MM.1S (cell line): ENCODE measurements around the gene CST4.

Experiments
- DNase-seq: peaks from one replicate; pipeline ENCODE4 v3.0.0-alpha.2; 2015
- H2AFZ ChIP-seq: fragments of 300-600 bp; sonication (generic); 2 replicates; pipeline ENCODE4 v1.6.0; 2016; ENCODE audit warnings: antibody characterized with exemption, low read length
- H3F3A ChIP-seq: fragments of 300-600 bp; sonication (generic); 2 replicates; pipeline ENCODE4 v1.6.1; 2016; ENCODE audit warnings: mild to moderate bottlenecking, antibody characterized with exemption, low read length, moderate library complexity, mixed read lengths; ENCODE audit not compliant: insufficient read depth
- H3K27ac ChIP-seq: fragments of 300-600 bp; sonication (generic); 2 replicates; pipeline ENCODE4 v1.5.1; 2016; ENCODE audit warnings: mild to moderate bottlenecking, low read length
- H3K27me3 ChIP-seq: fragments of 300-600 bp; sonication (generic); replicated peaks from 2 replicates; pipeline ENCODE4 v1.6.0; 2016; ENCODE audit warnings: low read length; ENCODE audit not compliant: insufficient read depth
- H3K36me3 ChIP-seq: fragments of 300-600 bp; sonication (generic); replicated peaks from 2 replicates; pipeline ENCODE4 v1.6.1; 2016; ENCODE audit warnings: mild to moderate bottlenecking, low read length, mixed read lengths; ENCODE audit not compliant: insufficient read depth
- H3K4me1 ChIP-seq: fragments of 300-600 bp; sonication (generic); 2 replicates; pipeline ENCODE4 v1.6.1; 2016; ENCODE audit warnings: low read length, mixed read lengths
- H3K4me2 ChIP-seq: fragments of 300-600 bp; sonication (generic); 2 replicates; pipeline ENCODE4 v1.6.0; 2016; ENCODE audit warnings: low read depth, low read length
- H3K4me3 ChIP-seq: fragments of 300-600 bp; sonication (generic); 2 replicates; pipeline ENCODE4 v1.5.1; 2016; ENCODE audit warnings: low read length, mixed read lengths
- H3K79me2 ChIP-seq: fragments of 300-600 bp; sonication (generic); 2 replicates; pipeline ENCODE4 v1.6.1; 2016; ENCODE audit warnings: mixed run types, low read length, mixed read lengths
- H3K9ac ChIP-seq: fragments of 300-600 bp; sonication (generic); 2 replicates; pipeline ENCODE4 v1.6.1; 2016; ENCODE audit warnings: low read length, mixed read lengths
- H3K9me2 ChIP-seq: fragments of 300-600 bp; sonication (generic); replicated peaks from 2 replicates; pipeline ENCODE4 v1.6.1; 2016; ENCODE audit warnings: mild to moderate bottlenecking, low read length, mixed read lengths; ENCODE audit not compliant: insufficient read depth
- H3K9me3 ChIP-seq: fragments of 300-600 bp; sonication (generic); replicated peaks from 2 replicates; pipeline ENCODE4 v1.6.1; 2016; ENCODE audit warnings: mild to moderate bottlenecking, low read length, mixed read lengths; ENCODE audit not compliant: insufficient read depth
- H4K20me1 ChIP-seq: fragments of 300-600 bp; sonication (generic); 2 replicates; pipeline ENCODE4 v1.6.1; 2016; ENCODE audit warnings: mild to moderate bottlenecking, low read length, moderate library complexity, mixed read lengths; ENCODE audit not compliant: insufficient read depth
- EZH2 ChIP-seq: fragments of 300-600 bp; sonication (generic); optimal IDR thresholded peaks from 2 replicates; pipeline ENCODE3; 2017; ENCODE audit warnings: low read depth, mild to moderate bottlenecking, antibody characterized with exemption, low read length, mixed read lengths
- EZH2phosphoT487 ChIP-seq: fragments of 300-600 bp; sonication (generic); IDR thresholded peaks from 2 replicates; pipeline ENCODE4 v1.6.1; 2018; ENCODE audit warnings: antibody characterized with exemption, low read length
- TF ChIP-seq, protein P1 (sequence below): fragments of 300-600 bp; sonication (generic); IDR thresholded peaks from 2 replicates; pipeline ENCODE4 v1.5.1; 2016; ENCODE audit warnings: antibody characterized with exemption, low read length, mixed read lengths

The CST4 gene

DNA sequence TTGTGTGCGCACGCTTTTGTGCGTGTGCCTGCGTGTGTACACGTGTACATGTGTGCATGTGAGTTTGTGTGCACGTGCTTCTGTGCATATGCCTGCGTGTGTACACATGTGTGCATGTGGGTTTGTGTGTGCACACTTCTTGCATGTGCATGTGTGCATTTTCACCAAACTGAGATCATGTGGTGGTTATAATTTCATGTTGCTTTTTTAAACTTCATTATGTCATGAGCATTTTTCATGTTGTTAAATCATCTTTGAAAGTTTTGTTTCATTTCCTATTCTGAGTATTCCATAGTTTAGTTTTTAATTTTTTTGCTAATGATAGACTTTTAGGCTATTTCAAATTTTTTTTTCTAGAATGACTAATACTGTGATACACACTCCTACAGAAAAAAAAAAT is 44.7 kb downstream of the CST4 start:
- H3K4me3 ChIP-seq: no peak overlapping the region
- no peaks in the 10 kb centered on the region for H3K9me3 ChIP-seq
- no peaks in the 10 kb centered on the region for H3K79me2 ChIP-seq
- no peak overlapping the region for H3K9ac ChIP-seq
- H3K4me2 ChIP-seq: no peak overlapping the region
- no peak overlapping the region for H3K27ac ChIP-seq
- no peaks in the 10 kb centered on the region for H3K9me2 ChIP-seq
- no peaks in the 10 kb centered on the region for H4K20me1 ChIP-seq
- no peak for DNase-seq
- no peaks in the 10 kb centered on the region for H3F3A ChIP-seq
- H3K4me1 ChIP-seq: no peaks in the 10 kb centered on the region
- no peaks in the 10 kb centered on the region for H3K27me3 ChIP-seq
- TF ChIP-seq EZH2 (no peak), EZH2phosphoT487 (no peak)
- TF ChIP-seq, protein P1, sequence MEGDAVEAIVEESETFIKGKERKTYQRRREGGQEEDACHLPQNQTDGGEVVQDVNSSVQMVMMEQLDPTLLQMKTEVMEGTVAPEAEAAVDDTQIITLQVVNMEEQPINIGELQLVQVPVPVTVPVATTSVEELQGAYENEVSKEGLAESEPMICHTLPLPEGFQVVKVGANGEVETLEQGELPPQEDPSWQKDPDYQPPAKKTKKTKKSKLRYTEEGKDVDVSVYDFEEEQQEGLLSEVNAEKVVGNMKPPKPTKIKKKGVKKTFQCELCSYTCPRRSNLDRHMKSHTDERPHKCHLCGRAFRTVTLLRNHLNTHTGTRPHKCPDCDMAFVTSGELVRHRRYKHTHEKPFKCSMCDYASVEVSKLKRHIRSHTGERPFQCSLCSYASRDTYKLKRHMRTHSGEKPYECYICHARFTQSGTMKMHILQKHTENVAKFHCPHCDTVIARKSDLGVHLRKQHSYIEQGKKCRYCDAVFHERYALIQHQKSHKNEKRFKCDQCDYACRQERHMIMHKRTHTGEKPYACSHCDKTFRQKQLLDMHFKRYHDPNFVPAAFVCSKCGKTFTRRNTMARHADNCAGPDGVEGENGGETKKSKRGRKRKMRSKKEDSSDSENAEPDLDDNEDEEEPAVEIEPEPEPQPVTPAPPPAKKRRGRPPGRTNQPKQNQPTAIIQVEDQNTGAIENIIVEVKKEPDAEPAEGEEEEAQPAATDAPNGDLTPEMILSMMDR: no peak
- H3K36me3 ChIP-seq: no peaks in the 10 kb centered on the region
- no peak overlapping the region for H2AFZ ChIP-seq

- Histone ChIP-seq H3K79me2 (no peaks in the 10 kb centered on the region), H3K9ac (no peak overlapping the region)
Observed at GRCh38 chr20:23643659-23644058, 45.2 kb downstream of the CST4 start.

GRCh38 chr20:23641936-23642751 is 46.7 kb downstream of the CST4 start:
- no peaks in the 10 kb centered on the region for H3K27me3 ChIP-seq
- DNase-seq: no peak
- TF ChIP-seq EZH2 (no peak), EZH2phosphoT487 (no peak)
- TF ChIP-seq, protein P1: no peak
- no peak overlapping the region for H3K27ac ChIP-seq
- H3K4me2 ChIP-seq: no peak overlapping the region
- no peaks in the 10 kb centered on the region for H3K9me2 ChIP-seq
- no peaks in the 10 kb centered on the region for H3K9me3 ChIP-seq
- H3K79me2 ChIP-seq: no peaks in the 10 kb centered on the region
- no peak overlapping the region for H2AFZ ChIP-seq
- no peaks in the 10 kb centered on the region for H3K36me3 ChIP-seq
- no peak overlapping the region for H3K4me3 ChIP-seq
- no peaks in the 10 kb centered on the region for H4K20me1 ChIP-seq
- no peaks in the 10 kb centered on the region for H3K4me1 ChIP-seq
- H3K9ac ChIP-seq: no peak overlapping the region
- no peaks in the 10 kb centered on the region for H3F3A ChIP-seq

More at GRCh38 chr20:23643659-23644058, 45.2 kb downstream of the CST4 start:
- Histone ChIP-seq H3K4me3 (no peak overlapping the region), H3K27me3 (no peaks in the 10 kb centered on the region), H3K9me2 (no peaks in the 10 kb centered on the region), H3F3A (no peaks in the 10 kb centered on the region), H3K9me3 (no peaks in the 10 kb centered on the region), H3K27ac (no peak overlapping the region), H3K36me3 (no peaks in the 10 kb centered on the region), H3K4me2 (no peak overlapping the region), H2AFZ (no peak overlapping the region), H4K20me1 (no peaks in the 10 kb centered on the region), H3K4me1 (no peaks in the 10 kb centered on the region)
- DNase-seq: no peak
- TF ChIP-seq EZH2: no peak
- TF ChIP-seq EZH2phosphoT487: no peak
- TF ChIP-seq, protein P1: no peak
